CD4-positive, alpha-beta T cell treated with Interleukin-2 at 100 ng/mL for 4 hours (primary cell): Measurements from ENCODE around the gene NELFB.
A peak's percentile ranks its signal among the peaks of the same experiment; 100 is the strongest.

Experiments
- DNase-seq: peaks from one replicate; pipeline ENCODE4 v3.0.0-alpha.2; 2020; ENCODE audit warnings: low spot score

The NELFB gene

DNA sequence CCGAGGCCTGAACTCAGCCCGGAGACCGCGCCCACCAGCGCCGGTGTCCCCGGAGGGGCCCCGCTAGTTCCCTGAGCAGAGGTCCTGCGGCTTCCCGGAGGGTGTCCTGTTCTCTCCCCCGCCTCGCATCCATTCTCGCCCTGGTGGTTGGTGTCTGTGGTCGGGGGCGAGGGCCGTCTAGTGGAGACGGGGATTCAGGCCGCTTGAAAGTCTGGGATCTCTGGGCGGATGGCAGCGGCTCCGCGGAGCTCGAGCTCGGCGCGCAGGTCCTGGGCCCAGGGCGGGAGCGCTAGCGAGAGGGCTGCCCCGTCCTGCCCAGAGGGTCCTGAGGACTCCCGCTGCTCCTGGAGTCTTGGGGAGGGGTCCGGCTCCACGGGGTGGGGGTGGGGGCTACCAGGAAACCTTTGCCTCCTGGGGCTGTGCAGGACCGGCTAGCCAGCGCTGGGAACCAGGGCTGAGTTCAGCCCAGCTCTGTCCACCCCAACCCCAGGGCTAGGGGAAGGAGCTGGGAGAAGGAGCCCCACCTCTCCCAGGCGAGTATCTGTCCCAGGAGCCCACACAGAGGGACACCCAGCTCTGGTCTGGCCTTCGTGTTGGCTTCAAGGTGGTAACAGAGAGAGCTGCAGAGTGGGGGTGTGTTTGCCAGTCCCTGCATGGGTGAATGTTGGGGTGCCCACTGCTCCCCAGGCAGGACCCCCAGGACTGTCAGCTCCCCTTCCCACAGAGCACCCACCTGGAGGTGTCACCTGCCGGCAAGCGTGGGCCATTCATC, 26.4 kb downstream of the NELFB start:
- DNase-seq, result no peak

- no peak for DNase-seq
Observed at GRCh38 chr9:137286975-137287383, 31.9 kb downstream of the NELFB start.

GRCh38 chr9:137293094-137293481, 38.0 kb downstream of the NELFB start:
- DNase-seq, result no peak

DNA sequence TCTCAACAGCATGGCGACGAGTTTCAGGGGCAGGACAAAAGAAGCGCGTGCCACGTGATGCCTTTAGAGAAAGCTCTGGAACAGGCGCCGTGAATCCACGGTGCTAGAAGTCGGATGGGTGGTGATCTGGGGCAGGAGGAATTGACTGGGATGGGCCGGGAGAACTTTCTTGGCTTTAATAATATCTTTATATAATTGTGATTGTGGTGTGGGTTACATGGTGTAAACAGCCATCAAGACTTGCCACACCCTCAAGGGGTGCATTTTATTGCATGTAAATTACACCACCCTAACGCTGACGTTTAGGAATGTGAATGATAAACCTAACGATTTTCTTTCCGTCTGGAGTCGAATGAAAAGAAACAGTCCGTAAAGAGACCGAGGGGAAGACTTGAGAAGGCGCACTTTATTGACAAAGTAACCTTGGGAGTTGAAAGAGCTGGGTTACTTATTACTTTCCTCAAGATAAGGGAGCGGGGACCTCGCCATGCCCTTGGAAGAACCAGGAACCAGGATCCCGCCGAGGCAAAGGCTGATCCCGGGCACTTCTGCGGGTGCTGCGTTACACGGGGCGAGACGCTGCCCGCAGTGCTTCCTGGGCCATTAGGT, 38.5 kb downstream of the NELFB start:
- no peak for DNase-seq

DNA sequence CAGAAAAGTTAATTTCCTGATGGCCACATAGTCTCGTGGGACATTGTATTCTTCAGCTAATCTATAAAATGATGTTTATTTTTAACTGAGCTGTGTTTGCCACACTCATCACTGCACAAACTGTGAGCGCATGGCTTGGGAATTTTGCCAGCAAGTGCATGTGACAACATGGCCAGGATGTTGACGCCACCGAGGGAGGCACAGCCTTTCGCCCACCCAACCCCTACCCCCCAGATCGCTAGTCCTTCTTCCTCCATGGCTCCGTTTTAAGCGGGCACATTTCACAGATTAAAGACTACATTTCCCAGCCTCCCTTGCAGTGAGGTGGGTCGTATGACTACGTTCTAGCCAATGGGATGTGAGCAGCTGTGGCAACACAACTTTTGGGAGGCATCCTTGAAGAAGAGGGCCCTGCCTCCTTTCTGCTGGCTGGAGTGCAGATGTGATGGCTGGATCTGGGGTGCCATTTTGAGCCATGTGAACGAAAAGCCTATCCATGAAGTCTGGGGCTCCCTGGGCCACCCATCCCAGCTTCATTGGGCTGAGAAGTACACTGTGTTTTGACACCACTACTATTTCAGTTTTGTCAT, 39.1 kb downstream of the NELFB start:
- DNase-seq, result peak; percentile 17

DNA sequence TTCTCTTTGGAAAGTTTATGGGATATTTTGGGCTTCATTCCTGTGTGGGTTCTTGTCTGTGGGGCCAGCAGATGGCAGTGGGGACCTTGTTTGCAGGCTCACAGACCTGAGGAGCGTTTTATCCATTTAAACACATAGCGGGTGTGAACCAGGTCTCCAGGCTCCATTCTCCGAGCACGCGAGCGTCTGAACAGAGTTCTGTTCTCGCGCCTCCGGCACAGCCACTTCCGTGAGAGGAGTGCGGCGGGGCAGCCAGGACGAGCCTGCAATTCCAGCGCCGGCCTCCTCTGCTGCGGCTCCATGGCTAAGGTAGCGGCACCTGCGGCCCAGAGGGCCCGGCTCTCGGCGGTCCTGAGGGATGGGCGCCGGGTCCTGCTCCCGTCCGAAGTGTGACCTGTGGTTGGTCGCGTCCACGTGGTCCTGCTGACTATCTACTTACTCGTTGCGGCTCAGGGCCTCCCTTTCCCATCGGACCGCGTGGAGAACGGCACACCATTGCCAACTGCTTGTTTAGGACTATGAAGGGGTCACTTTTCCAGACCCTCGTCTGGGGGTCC, 39.6 kb downstream of the NELFB start:
- no peak for DNase-seq

GRCh38 chr9:137295238-137295811, 40.2 kb downstream of the NELFB start:
- DNase-seq, result peak; percentile 26

DNA sequence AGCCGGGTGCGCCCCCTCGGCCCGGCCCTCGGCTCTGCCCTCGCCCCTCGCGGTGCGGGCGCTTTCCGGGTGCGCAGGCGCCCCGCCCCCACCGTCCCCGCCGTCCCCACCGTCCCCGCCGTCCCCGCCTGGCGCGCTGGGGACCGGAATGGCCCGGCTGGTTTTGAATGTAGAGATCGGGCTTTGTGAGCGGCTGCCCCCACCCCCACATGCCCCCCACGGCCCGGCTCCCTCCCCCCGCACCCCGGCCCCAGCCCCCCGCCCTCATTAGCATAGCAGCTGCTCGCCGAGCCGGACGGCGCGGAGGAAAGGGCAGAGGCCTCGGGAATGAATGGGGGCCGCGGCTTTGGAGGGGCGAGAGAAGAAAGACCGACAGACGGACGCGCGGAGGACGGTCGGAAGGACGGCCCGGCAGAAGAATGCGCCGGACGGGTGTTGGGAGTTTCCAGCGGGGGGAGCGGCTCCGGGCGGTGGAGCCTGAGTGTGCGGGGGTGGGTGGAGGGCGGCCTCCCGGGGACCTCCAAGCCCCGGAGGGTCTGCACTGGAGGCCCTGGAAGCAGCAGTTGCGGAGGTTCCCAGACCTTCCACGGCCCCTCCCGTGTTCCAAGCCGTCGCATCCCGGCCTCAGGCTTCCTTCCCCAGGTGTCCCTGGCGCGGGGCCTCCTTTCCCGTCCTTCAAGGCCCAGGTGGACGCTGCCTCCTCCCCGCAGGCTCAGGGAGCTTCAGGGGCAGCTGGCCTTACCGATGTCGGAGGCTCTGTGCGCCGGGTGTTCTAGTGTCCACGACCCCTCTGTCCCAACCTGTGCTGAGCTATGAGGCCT, 40.9 kb downstream of the NELFB start:
- DNase-seq, result no peak

- no peak for DNase-seq
Observed at GRCh38 chr9:137296670-137297664, 41.8 kb downstream of the NELFB start.

DNA sequence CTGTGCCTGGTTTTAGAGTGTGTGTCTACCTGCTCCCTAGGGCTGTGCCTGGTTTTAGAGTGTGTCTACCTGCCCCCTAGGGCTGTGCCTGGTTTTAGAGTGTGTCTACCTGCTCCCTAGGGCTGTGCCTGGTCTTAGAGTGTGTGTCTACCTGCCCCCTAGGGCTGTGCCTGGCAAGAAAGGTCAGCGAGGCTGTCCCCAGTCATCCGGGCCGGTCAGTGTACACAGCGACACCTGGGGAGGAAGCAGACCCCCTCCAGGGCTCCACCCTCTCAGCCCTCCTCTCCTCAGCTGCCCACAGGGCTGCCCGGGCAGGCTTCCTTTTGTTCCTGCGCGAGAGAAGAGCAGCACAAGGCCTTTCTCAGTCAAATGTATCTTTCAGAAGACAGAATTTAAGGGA, 42.8 kb downstream of the NELFB start:
- no peak for DNase-seq

- DNase-seq, result no peak
Observed at GRCh38 chr9:137298401-137299202, 43.5 kb downstream of the NELFB start.

- DNase-seq, result no peak
Observed at GRCh38 chr9:137299203-137299565, 44.1 kb downstream of the NELFB start.

DNA sequence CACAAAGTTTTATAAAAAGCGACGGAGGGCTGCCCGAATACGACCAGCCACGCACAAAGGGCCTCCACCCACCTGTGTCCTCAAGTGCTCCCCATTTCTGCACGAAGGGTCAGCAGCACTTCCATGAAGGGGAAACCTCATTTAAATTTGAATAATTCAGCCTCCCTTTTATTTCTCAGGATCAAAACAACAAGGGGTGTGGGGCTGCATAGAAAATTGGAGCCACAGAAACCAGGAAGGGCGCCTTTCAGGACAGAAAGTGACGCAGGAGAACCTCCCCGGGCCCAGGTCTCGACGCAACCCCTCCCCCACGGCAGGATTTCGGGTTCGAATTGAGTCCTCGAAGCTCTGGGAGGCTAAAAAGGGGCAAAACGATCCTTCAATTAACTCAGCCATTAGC, 44.8 kb downstream of the NELFB start:
- DNase-seq, result no peak

GRCh38 chr9:137300567-137301080, 45.5 kb downstream of the NELFB start:
- DNase-seq, result no peak

- no peak for DNase-seq
Observed at GRCh38 chr9:137301081-137301947, 46.2 kb downstream of the NELFB start.

- peak; percentile 91 for DNase-seq
Observed at GRCh38 chr9:137302118-137302448, 47.0 kb downstream of the NELFB start, which contains the start of gene NRARP. Gene NRARP (minus strand): TSS chr9:137302271. CDS start chr9:137301928, 343 bp downstream.

GRCh38 chr9:137302449-137303150, 47.5 kb downstream of the NELFB start:
- no peak for DNase-seq
